ENCODE results near the gene YWHAE.

Gene YWHAE

GRCh38 chr17:1331708-1332107, 68.3 kb downstream of the YWHAE start:
- H3K9me3 ChIP-seq (ENCODE audit: insufficient read depth, low read length): no peaks in the 10 kb centered on the region
- TF ChIP-seq EZH2phosphoT487 (conservative IDR thresholded peaks at IDR 0.05; ENCODE audit: low read length) (no peak), CTCF (IDR thresholded peaks at IDR 0.05; ENCODE audit: insufficient read depth, low read length, poor library complexity, severe bottlenecking) (no peak)
- H3K4me2 ChIP-seq (ENCODE audit: low read depth, low read length, poor library complexity, severe bottlenecking): no peak overlapping the region
- no peaks in the 10 kb centered on the region for H3K36me3 ChIP-seq (ENCODE audit: low read length)
- H3F3A ChIP-seq (ENCODE audit: insufficient read depth): no peaks in the 10 kb centered on the region
- H3K9ac ChIP-seq (ENCODE audit: low read length): no peak overlapping the region
- no peak overlapping the region for H2AFZ ChIP-seq (ENCODE audit: low read depth, low read length, severe bottlenecking)
- H3K79me2 ChIP-seq (ENCODE audit: insufficient read depth, low read length): no peaks in the 10 kb centered on the region
- no peaks in the 10 kb centered on the region for H3K27me3 ChIP-seq (ENCODE audit: low read length)
- H3K27ac ChIP-seq (ENCODE audit: low read depth, low read length): no peak overlapping the region
- no peaks in the 10 kb centered on the region for H3K9me2 ChIP-seq (replicated peaks; ENCODE audit: insufficient read depth, low read length)
- no peaks in the 10 kb centered on the region for H4K20me1 ChIP-seq (ENCODE audit: low read depth, low read length)
- no peak overlapping the region for H3K4me3 ChIP-seq (ENCODE audit: insufficient read depth, low read length, poor library complexity, severe bottlenecking)

DNA sequence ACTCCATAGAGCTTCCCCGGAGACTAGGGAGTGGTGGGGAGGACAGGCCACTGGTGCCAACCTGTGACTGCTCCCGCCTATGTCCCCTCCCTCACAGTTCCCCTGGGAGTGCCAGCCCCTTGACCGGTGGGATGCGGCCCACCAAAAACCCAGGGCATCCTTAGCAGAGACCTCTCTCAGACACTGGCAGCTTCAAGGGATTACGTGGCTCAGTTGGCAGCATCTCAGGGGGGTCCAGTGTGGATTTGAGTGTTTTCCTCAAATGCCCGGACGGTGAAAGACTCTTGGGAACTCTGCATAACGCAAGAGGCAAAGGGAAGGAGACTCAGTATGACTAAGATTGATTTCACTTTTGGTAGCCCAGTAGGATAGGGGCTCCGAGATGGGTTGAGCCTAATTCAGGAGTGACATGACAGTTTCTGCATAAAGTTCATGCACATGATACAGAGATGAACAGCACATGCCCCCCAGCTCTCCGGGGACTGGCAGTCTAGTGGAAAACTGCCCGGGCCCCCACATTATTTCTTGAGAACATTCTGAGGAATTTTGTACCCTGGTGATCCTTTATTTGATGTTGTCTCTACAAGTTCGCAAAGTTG, 70.2 kb downstream of the YWHAE start:
- Histone ChIP-seq H2AFZ (ENCODE audit: low read depth, low read length, severe bottlenecking) (no peak overlapping the region), H3K4me2 (ENCODE audit: low read depth, low read length, poor library complexity, severe bottlenecking) (no peak overlapping the region), H3K4me3 (ENCODE audit: insufficient read depth, low read length, poor library complexity, severe bottlenecking) (no peak overlapping the region), H4K20me1 (ENCODE audit: low read depth, low read length) (no peaks in the 10 kb centered on the region), H3K9me2 (replicated peaks; ENCODE audit: insufficient read depth, low read length) (no peaks in the 10 kb centered on the region), H3K27ac (ENCODE audit: low read depth, low read length) (no peak overlapping the region), H3F3A (ENCODE audit: insufficient read depth) (no peaks in the 10 kb centered on the region), H3K79me2 (ENCODE audit: insufficient read depth, low read length) (no peaks in the 10 kb centered on the region), H3K36me3 (ENCODE audit: low read length) (no peaks in the 10 kb centered on the region), H3K27me3 (ENCODE audit: low read length) (no peaks in the 10 kb centered on the region), H3K9ac (ENCODE audit: low read length) (no peak overlapping the region), H3K9me3 (ENCODE audit: insufficient read depth, low read length) (no peaks in the 10 kb centered on the region)
- TF ChIP-seq EZH2phosphoT487 (conservative IDR thresholded peaks at IDR 0.05; ENCODE audit: low read length) (no peak), CTCF (IDR thresholded peaks at IDR 0.05; ENCODE audit: insufficient read depth, low read length, poor library complexity, severe bottlenecking) (no peak)

GRCh38 chr17:1328437-1328836, 71.6 kb downstream of the YWHAE start:
- Histone ChIP-seq H3K4me3 (ENCODE audit: insufficient read depth, low read length, poor library complexity, severe bottlenecking) (no peak overlapping the region), H3K9ac (ENCODE audit: low read length) (no peak overlapping the region), H2AFZ (ENCODE audit: low read depth, low read length, severe bottlenecking) (no peak overlapping the region), H3K27ac (ENCODE audit: low read depth, low read length) (no peak overlapping the region), H3F3A (ENCODE audit: insufficient read depth) (no peaks in the 10 kb centered on the region), H3K36me3 (ENCODE audit: low read length) (no peaks in the 10 kb centered on the region), H3K27me3 (ENCODE audit: low read length) (no peaks in the 10 kb centered on the region), H3K9me3 (ENCODE audit: insufficient read depth, low read length) (no peaks in the 10 kb centered on the region), H3K79me2 (ENCODE audit: insufficient read depth, low read length) (no peaks in the 10 kb centered on the region), H3K4me2 (ENCODE audit: low read depth, low read length, poor library complexity, severe bottlenecking) (no peak overlapping the region), H3K9me2 (replicated peaks; ENCODE audit: insufficient read depth, low read length) (no peaks in the 10 kb centered on the region), H4K20me1 (ENCODE audit: low read depth, low read length) (no peaks in the 10 kb centered on the region)
- TF ChIP-seq EZH2phosphoT487 (conservative IDR thresholded peaks at IDR 0.05; ENCODE audit: low read length) (no peak), CTCF (IDR thresholded peaks at IDR 0.05; ENCODE audit: insufficient read depth, low read length, poor library complexity, severe bottlenecking) (no peak)
